Activated CD4-positive, alpha-beta T cell treated with anti-CD3 and anti-CD28 coated beads, Interleukin-2, Interleukin-4, amounts not matched to agents 100 ng/mL and 50 ng/mL, durations not matched to agents 16 hours and 8 hours (primary cell): ENCODE measurements around the gene TMEM44.

ENCODE experiments used
- DNase-seq: peaks from one replicate; pipeline ENCODE4 v3.0.0-alpha.2; 2020; ENCODE audit warnings: low spot score

TMEM44 gene, protein sequence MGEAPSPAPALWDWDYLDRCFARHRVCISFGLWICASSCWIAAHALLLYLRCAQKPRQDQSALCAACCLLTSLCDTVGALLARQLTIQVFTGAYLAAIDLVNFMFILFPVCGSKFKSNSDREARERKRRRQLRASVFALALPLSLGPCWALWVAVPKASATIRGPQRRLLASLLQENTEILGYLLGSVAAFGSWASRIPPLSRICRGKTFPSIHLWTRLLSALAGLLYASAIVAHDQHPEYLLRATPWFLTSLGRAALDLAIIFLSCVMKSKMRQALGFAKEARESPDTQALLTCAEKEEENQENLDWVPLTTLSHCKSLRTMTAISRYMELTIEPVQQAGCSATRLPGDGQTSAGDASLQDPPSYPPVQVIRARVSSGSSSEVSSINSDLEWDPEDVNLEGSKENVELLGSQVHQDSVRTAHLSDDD

GRCh38 chr3:194633349-194634004 is at the start of gene TMEM44:
Gene TMEM44, minus strand, starts transcription at chr3:194633419. Its CDS starts 204 bp downstream, at chr3:194633215.
- peak; percentile 53 for DNase-seq

- DNase-seq = peak; percentile 84
Measured at GRCh38 chr3:194682694-194683310, 49.6 kb upstream of the TMEM44 start.

- no peak for DNase-seq
Measured at GRCh38 chr3:194682189-194682693, 49.0 kb upstream of the TMEM44 start.

DNA sequence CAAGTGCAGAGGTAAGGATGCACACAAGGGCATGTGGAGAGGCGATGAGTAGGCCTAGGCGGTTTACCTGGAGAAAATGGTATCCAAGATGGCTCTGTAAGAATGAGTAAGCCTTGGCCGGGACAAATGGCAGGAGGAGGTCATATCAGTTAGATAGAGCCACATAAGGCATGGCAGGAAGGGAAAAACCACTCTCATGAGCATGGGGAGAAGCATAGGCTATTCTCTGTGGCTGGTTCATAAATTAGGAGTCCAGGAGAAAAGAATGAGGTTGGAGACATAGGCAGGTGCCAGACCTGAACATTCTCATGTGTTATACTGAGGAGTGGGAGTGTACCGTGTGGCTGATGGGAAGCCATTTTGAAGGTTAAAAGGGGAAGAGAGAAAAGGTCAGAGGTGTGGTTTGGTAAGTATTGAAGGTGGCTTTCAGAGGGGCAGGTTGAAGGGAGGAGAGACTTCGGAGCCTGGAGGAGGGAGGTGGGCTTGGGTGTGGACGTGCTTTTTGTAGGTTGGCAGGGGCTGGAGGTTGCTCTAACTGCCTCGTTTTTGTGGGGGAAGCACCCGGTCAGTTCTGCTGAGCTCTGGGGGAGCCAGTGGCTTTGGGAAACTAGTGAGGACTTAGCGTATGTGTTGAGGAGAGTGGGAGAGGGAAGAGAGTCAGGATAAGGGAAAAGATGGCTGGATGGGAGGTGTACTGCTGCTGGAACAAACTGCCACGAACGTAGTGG is 47.8 kb upstream of the TMEM44 start:
- DNase-seq = no peak

- DNase-seq = no peak
Measured at GRCh38 chr3:194676471-194676870, 43.3 kb upstream of the TMEM44 start.

GRCh38 chr3:194675680-194676079 is 42.5 kb upstream of the TMEM44 start:
- DNase-seq = no peak

GRCh38 chr3:194675081-194675640 is 41.9 kb upstream of the TMEM44 start:
- DNase-seq = peak; percentile 58

GRCh38 chr3:194673761-194674160 is 40.5 kb upstream of the TMEM44 start:
- DNase-seq = no peak

DNA sequence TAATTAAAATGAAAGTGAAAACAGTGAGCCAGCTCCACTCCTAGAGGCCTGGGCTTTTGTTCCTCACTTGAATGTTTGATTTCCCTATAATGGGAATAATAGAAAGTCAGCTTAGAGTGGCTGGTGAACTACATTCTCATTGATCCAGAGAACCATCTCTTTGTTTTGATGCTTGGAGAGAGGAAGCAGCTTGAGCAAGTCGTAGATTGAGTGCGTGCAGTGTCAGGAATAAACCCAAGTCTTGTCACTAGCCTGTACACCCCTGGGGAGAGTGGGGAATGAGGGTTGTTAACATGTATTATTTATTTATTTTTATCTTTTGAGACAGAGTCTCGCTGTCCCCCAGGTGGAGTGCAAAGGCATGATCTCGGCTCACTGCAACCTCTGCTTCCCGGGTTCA is 39.7 kb upstream of the TMEM44 start:
- DNase-seq = no peak

- peak; percentile 92 for DNase-seq
Measured at GRCh38 chr3:194671900-194672808, 38.9 kb upstream of the TMEM44 start, which contains the start of gene LSG1. Gene LSG1, minus strand, starts transcription at chr3:194672191. Its CDS starts 29 bp downstream, at chr3:194672162.

- no peak for DNase-seq
Measured at GRCh38 chr3:194671511-194671899, 38.3 kb upstream of the TMEM44 start.

- no peak for DNase-seq
Measured at GRCh38 chr3:194667363-194667762, 34.1 kb upstream of the TMEM44 start.

GRCh38 chr3:194664857-194665256 is 31.6 kb upstream of the TMEM44 start:
- DNase-seq = no peak

- no peak for DNase-seq
Measured at GRCh38 chr3:194661946-194662345, 28.7 kb upstream of the TMEM44 start.

GRCh38 chr3:194661374-194661773 is 28.2 kb upstream of the TMEM44 start:
- DNase-seq = no peak

DNA sequence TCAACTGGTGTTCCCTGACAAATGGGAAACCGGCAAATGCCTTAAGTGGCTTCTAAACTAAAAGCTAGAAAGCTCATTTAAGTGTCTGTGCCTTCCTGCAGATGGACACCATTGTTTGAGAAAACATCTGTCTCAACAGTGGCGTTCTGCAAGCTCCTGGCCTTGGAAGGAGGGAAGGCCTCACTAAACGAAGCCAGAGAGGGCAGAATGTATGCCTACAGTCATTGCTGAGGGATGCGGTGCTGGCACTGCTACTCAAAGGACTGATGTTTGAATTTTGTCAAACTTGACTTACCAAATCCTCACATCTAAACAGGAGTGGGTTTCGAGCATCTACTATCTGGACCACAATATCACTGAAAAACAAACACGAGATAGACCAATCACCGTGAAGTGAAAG is 26.6 kb upstream of the TMEM44 start:
- no peak for DNase-seq

- DNase-seq = no peak
Measured at GRCh38 chr3:194658477-194659242, 25.4 kb upstream of the TMEM44 start.

- no peak for DNase-seq
Measured at GRCh38 chr3:194657439-194657838, 24.2 kb upstream of the TMEM44 start.

GRCh38 chr3:194654443-194654842 is 21.2 kb upstream of the TMEM44 start:
- DNase-seq = peak; percentile 79

DNA sequence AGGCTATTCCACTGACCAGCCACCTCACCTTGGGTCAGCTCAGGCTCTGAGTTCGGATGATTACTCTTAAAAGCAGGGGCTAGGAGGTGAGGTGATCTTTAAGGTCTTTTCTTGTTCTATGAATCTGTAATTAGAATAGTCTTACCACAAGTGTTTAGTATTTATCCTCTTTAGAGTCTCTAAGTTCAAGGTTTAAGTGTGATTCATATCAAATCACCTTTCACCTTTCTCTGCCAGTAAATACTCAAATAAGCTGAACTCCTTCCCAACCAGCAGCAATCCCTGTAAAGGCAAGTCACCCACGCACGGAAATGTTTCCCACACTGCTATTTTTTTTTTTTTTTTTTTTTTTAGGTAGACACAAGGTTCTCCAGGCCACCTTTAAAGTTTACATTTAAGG is 14.5 kb upstream of the TMEM44 start:
- no peak for DNase-seq
